Inflammatory macrophage (primary cell): ENCODE measurements around the gene B4GALNT4.
"Not testable (repeated sequence)": the region's sequence is repeated elsewhere in the genome, so short reads cannot be mapped to it uniquely, and the experiment has no call there.

ENCODE experiments used
- DNase-seq, 2 donors: peaks; one replicate each; pipeline ENCODE4 v3.0.0-alpha.2; 2020 to 2022

Gene B4GALNT4

DNA sequence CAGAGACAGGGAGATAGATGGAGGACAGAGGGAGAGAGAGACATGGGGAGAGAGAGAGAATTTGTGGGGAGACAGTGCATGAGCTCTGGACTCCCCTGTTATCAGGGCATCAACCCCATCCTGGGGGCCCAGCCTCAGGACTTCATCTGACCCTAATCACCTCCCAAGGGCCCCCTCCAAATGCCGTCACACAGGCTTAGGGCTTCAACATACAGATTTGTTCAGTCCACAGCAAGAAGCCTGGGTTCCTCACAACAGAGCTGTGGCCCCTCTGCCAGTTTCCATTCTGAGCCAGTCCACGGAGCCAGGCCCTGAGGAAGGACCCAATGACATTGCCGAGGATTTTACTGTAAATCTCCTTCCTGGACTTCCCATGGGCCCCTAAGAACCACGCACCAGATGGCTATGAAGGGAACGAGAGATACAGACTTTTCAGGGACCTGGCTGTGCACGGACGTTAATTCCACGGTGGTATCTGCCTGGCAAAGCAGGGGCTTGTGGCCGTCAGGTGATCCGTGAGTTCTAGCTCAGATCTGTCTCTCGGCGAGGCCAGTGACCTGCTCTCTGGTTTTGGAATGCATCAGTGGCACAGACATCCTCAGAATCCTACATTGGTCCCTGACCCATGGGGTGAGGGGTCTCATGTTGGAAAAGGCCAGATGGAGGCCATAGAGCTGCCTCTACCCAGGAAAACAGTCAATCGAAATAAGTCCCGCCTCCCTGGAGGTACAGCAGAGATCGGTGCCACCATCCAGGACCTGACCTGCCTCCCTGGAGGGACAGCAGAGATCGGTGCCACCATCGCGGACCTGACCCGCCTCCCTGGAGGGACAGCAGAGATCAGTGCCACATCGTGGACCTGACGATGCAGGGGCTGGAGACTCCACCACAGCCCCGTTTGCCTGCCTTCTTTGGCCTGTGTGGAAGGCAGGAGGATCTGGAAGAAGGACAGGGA is 8.7 kb upstream of the B4GALNT4 start:
- no peak for DNase-seq

DNA sequence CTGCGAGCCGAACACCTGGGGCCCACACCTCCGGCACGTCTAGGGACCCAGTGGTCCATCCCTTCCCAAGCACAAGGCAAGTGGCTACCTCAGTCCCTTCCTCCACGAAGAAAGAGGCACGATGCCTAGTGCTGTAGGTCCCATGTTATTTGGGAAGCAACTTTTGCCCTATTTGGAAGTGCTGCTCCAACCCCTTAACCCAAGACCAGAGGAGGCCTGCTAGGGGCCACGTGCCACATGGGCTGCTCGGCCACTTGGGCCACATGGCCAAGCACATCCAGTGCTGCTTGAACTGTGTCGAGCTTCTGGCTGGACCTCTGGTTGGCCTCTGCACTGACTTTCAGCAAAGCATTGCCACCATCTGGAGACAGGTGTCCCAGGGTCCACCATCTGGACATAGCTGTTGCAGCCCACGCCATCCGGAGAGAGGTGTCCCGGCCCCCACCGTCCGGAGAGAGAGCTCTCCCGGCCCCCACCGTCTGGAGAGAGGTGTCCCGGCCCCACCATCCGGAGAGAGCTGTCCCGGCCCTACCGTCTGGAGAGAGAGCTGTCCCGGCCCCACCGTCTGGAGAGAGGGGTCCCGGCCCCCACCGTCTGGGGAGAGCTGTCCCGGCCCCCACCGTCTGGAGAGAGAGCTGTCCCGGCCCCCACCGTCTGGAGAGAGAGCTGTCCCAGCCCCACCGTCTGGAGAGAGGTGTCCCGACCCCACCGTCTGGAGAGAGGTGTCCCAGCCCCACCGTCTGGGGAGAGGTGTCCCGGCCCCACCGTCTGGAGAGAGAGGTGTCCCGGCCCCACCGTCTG is 6.5 kb upstream of the B4GALNT4 start:
- no peak for DNase-seq

DNA sequence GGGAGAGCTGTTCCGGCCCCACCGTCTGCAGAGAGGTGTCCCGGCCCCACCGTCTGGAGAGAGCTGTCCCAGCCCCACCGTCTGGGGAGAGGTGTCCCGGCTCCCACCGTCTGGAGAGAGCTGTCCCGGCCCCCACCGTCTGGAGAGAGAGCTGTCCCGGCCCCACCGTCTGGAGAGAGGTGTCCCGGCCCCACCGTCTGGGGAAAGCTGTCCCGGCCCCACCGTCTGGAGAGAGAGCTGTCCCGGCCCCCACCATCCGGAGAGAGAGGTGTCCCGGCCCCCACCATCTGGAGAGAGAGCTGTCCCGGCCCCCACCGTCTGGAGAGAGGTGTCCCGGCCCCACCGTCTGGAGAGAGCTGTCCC is 5.9 kb upstream of the B4GALNT4 start:
- DNase-seq, result not testable (repeated sequence)

DNA sequence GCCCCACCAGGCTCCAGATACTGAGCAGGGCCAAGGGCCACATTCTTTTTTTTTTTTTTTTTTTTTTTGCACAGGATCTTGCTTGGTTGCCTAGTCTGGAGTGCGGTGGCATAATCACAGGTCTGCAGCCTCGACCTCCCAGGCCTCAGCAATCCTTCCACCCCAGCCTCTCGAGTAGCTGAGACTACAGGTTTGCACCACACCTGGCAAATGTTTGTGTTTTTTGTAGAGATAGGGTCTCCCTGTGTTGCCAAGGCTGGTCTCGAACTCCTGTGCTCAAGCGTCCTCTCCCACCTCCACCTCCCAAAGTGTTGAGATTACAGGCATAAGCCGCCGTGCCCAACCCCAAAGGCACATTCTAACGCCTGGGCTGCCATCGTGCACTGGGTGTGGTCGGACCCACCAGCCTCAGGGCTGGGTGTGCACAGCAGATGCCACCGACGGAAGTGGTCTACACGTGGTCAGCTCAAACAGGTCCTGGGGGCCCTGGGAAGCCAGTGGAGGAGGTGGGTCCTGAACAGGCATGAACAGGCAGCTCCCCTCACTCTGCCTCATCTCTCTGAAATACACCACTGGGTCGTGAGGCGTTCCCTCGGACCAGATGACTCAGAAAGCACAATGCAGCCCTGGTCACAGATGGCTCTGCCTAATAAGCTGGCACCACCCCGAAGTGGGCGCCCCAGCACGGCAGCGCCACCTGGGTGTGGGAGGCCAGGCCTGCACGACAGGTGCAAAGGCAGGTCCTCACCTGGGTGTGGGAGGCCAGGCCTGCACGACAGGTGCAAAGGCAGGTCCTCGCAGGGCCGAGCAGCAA is 5.1 kb upstream of the B4GALNT4 start:
- no peak for DNase-seq

DNA sequence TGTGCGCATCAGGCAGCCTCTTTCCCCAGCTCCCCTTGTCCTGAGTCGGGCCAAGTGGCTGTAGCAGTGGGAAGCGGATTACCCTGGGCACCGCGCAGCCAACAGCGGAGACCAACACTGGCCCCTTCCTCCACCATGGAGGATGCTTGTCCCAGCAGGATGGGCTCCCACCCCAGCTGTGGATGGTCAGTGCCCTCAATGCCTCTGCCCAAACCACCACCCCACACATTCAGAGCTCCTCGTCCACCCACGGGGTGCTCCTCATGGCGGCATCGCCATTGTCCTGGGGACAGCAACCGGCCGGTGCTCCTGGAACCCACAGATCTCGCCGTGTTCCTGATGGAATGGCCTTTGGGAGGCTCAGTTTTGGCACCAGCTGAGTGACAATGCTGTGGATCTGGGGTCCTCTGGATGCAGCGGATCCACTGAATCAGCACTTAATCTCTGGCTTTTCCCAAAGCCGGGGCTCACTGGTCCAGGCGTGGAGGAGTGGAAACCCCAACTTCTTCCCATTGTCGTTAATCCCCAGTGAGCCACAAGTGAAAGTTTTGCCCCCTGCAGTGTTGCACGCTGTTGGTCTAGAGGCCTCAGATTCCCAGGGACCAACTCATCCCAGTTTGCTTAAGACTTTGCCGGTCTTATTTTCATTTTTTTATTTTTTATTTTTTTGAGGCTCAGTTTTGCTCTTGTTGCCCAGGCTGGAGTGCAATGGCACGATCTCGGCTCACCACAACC is 4.1 kb upstream of the B4GALNT4 start:
- DNase-seq, result no peak

DNA sequence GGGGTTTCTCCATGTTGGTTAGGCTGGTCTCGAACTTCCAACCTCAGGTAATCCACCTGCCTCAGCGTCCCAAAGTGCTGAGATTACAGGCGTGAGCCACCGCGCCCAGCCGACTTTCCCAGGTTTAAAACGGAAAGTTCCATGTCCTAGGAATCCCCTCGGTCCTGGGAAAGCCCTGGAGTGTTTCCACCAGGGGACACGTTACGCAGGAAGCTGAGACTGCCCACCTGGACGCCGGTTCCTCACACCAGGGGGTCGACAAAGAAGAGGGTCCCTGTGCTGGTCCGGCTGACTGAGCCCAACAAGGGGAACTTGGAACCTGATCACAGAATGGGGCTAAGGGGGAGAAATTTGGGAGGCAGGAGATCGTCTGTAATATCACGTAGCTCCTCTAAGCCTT is 3.5 kb upstream of the B4GALNT4 start:
- DNase-seq, result no peak

DNA sequence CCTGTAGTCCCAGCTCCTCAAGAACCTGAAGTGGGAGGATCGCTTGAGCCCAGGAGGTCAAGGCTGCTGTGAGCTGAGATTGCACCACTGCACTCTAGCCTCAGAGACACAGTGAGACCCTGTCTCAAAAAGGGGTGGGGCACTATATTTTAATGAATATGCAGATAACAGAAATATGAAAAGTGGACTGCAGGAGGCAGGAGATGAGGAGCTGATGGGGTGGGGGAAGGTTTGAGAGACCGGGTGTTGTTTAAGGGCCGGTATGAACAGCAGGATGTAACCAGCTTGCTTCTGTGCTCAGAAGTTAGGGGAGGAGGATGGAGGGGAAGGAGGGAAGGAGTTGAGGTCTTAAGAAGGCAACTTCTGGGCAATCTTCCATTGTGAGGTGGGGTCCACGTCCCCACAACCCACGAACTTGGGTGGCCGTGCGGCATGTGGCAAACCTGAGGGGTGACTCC is 1.3 kb upstream of the B4GALNT4 start:
- no peak for DNase-seq

DNA sequence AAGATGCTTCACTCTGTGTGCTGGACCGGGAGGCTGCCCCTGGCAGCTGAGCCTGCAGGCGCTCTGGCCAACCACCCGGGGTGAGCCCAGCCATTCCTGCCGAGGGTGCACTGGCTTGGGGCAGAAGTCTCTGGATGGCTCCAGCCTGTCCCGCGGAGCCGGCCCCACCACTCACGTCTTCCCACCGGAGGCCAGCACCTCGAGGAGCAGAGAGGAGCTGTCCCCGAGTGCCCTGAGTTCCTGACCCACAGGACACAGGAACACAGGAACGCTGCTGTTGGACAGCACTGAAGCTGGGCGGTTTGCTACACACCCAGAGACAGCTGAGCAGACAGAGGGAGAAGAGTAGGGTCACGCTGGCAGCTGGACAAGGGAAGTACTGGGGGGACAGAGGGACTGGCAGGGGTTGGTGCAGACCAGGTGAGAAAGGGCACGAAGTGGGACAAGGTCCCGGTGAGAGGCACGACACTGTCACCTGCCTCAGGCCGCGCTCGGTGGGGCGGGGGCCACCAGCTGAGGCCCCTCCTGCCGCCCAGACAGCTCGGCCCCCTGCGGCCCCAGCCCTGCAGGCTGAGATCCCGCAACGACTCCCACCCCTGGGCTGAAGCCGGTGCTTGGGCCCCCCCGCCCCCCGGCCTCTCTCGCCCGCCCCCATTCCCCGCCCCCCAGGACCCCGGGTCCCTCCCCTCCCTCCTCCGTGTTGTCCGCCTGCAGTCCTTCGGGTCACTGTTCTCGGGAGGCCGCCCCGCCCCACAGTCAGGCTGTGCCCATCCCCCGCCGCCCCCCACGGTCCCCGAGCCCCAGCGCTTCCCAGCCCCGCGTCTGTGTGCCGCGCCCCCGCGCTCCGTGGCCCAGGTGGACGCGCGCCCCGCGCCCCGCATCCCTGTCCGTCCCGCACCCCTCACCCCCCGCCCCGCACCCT is 624 bp upstream of the B4GALNT4 start:
- DNase-seq, result no peak

DNA sequence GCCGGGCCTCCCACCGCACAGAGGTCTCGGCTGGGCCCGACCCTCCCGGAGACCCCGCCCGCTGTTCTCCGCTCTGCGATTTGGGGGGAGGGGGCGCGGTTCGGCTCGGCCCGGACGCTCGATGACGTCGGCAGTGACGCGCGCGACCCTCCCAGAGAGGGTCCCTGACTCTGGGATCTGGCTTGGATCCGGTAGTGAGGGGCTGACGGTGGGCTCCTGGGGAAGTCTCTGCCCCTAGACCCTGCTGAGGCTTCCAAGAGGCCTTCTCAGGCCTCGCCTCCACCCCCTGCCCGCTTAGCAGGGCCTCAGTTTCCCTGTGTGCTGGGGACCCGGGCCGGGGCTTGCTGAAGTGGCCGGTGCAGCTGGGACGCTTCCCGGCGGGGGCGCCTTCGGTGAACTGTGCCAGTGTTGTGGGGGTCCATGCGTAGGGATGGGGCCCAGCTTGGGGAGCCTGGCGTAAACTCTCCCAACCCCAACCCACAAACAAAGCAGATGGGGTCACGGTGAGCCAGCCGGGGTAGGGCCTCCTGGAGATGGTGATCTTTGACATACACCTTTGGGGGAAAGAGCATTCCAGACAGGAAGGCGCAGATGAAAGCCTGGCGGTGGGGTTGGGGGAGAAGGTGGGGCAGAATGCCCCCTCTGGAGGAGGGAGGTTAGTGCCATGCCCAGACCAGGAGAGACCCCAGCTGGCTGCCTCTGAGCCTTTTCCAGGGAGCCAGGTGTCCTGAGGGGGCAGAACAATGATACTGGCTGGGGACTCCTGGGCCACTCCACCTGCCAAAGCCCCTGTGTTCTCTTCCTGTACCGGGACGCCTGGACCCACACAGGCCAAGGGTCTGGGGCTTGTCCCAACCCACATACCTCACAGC is 1.0 kb downstream of the B4GALNT4 start:
- DNase-seq, result no peak

DNA sequence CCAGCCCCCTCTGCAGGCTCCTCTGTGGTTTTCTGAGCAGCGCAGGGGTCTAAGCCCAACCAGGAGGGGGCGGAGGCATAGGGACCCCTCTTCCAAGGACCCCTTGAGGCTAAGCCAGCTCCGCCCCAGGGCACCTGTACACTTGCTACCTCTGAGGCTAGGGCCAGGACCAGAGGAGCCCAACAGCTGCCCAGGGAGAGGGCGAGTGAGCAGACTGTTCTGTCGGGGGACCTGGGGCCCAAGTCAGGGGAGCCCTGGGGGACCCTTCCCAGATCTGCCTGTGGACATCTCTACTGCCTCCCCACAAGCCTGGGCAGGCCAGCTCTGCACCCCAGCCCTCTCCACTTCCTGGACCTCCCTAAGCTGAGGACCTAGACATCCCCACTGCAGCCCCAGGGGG is 1.8 kb downstream of the B4GALNT4 start:
- DNase-seq, result no peak

DNA sequence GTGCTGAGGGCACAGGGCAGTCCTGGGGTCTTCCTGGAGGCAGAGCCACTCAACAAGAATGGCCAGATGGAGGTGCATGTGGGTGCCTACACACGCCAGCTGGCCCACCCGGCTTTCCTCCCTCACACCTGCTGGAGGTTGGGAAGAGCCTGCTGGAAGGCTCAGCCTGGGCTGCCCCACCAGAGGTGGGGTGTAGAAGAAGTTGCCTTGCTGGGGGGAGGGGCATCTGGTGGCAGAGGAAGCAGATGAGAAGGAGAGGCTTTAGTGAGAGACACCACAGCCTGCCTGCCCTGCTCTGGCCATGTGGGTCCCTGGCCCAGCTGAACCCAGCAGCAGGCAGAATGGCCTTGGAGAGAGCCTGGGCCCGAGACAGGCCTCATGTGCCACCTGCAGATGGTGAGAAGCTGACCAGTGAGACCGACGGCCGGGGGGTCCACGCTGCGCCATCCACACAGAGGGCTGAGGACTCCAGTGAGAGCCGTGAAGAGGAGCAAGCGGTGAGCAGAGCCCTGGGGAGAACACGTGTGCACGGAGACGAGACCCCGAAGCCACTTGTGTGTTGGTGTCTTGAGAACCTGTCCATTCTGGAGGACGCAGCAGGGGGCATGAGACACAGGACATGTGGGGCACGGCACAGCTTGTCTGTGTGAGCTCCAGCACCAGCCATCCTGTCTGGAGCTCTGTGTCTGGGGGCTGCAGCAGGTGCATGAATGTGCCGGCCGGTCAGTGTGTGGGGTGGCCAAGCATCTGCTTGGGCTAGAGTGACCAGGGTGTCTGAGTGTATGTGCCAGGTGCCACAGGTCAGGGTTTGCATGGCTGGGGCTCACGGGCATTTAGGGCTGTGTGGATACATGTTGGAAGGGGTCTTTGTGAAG is 2.7 kb downstream of the B4GALNT4 start:
- DNase-seq, result no peak

DNA sequence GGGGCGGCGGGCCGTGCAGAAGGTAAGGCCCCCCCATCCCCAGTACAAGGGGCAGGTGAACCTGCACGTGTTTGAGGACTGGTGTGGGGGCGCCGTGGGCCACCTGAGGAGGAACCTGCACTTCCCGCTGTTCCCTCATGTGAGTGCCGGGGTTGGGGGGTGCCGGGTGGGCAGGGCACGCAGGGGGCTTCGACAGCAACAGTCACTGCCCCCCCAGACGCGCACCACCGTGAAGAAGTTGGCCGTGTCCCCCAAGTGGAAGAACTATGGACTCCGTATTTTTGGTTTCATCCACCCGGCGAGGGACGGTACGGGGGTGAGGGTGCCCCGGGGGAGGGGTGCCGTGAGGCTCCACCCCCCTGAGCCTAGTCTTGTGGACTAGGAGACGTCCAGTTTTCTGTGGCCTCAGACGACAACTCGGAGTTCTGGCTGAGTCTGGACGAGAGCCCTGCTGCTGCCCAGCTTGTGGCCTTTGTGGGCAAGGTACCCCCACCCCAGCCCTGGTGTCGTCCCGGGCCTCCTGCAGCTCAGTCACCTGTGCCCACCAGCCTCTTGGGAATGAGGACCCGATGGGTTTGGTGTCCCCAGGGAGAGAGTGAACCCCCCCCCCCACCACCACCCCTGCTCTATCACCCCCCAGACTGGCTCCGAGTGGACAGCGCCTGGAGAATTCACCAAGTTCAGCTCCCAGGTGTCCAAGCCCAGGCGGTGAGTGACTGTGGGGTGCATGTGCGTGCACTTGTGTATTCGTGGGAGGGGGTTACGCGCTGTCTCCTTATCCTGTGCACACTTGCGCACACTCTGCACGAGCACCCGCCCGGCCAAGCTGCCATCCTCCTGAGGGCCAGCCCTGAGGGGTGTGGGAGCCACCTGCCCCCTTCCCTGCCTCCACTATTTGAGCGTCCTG is 3.8 kb downstream of the B4GALNT4 start:
- DNase-seq, result no peak

DNA sequence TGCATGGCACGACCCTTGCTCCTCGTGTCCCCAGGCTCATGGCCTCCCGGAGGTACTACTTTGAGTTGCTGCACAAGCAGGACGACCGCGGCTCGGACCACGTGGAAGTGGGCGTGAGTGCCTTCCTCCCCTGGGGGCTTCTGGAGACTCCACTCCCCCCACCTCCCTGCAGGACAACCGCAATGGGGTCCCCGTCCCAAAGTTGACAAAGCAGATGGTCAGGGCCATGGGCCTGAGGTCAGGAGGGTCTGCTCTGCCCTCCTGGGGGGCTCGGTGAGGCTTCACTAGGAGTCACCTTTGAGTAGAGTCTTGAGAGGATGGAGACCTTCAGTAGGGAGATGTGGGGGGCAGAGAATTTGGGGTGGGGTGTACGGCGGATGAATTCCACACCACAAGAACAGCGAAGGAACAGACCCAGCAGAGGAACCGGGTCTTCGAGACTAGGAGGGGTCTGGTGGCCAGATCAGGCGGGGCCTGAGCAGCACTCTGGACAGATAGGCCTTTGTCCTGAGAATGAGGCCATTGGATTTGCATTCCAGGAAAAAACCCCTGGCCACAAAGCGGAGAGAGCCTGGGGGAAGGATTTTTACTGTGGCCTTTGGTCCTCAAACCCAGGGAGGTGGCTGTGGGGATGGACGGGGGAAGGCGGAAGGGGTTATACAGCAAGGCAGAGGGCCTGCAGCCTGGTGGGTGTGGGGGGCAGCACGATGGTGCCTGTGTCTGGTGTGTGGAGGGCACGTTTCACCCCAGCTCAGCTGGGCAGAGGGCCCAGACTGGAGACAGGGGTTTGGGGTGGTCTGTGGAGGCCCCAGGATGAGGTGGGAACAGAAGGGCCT is 4.6 kb downstream of the B4GALNT4 start:
- DNase-seq, result no peak

DNA sequence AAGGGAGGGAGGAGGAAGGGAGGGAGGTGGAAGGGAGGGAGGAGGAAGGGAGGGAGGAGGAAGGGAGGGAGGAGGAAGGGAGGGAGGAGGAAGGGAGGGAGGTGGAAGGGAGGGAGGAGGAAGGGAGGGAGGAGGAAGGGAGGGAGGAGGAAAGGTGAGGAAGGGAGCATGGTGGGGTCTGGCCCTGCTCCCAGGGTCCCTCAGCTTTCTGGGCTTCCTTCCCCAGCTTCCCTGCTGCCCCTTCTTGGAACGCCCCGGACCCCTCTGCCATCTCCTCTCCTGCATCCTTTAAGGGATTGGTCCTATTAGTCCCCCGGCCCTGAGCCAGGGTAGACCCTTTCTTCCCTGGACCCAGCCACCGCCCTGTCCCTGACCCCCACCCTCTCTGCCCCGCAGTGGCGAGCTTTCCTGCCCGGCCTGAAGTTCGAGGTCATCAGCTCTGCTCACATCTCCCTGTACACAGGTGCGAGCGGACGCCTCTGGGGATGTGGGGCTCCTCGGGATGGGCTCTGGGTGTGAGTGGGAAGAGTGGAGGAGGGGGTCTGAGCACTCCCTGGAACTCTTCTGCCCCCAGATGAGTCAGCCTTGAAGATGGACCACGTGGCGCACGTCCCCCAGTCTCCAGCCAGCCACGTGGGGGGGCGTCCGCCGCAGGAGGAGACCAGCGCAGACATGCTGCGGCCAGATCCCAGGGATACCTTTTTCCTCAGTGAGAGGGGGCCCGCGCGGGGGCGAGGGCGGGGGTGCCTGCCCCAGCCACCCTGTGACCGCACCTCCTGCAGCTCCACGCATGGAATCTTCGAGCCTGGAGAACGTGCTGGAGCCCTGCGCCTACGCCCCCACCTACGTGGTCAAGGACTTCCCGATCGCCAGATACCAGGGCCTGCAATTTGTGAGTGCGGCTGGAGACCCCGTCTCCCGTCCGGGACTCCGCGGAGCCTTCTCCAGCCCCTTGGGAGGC is 6.0 kb downstream of the B4GALNT4 start:
- DNase-seq, result no peak

DNA sequence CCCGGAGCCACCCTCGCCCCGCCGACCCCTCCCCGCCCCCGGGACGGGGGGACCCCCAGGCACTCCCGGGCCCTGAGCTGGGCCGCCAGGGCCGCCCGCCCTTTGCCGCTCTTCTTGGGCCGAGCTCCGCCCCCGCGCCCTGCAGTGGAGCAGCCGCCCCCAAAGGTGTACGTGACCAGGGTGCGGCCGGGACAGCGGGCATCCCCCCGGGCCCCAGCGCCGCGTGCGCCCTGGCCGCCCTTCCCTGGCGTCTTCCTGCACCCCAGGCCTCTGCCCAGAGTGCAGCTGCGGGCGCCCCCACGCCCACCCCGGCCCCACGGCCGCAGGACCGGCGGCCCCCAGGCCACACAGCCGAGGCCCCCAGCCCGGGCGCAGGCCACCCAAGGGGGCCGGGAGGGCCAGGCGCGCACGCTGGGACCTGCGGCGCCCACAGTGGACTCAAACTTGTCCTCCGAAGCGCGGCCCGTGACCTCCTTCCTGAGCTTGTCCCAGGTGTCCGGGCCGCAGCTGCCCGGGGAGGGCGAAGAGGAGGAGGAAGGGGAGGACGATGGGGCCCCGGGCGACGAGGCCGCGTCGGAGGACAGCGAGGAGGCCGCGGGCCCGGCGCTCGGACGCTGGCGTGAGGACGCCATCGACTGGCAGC is 7.4 kb downstream of the B4GALNT4 start:
- no peak for DNase-seq
